Measurements from ENCODE around the gene SFMBT2.
A peak's percentile ranks its signal among the peaks of the same experiment; 100 is the strongest.

SFMBT2 gene

GRCh38 chr10:7424919-7425318, 14.1 kb upstream of the SFMBT2 start:
- no peak for DNase-seq

GRCh38 chr10:7424315-7424714, 13.5 kb upstream of the SFMBT2 start:
- no peak for DNase-seq

- DNase-seq, result no peak
These were observed 12.7 kb upstream of the SFMBT2 start for GRCh38 chr10:7423521-7423920.

- no peak for DNase-seq
These were observed 10.7 kb upstream of the SFMBT2 start for GRCh38 chr10:7421526-7421925.

- DNase-seq, result no peak
These were observed 9.2 kb upstream of the SFMBT2 start for GRCh38 chr10:7419998-7420397.

GRCh38 chr10:7417807-7418206, 7.0 kb upstream of the SFMBT2 start:
- no peak for DNase-seq

- DNase-seq, result no peak
These were observed 6.3 kb upstream of the SFMBT2 start for GRCh38 chr10:7417103-7417623.

- DNase-seq, result no peak
These were observed 3.9 kb upstream of the SFMBT2 start for GRCh38 chr10:7414766-7415165.

GRCh38 chr10:7412928-7413282, 2.1 kb upstream of the SFMBT2 start:
- DNase-seq, result no peak

GRCh38 chr10:7412237-7412927, 1.5 kb upstream of the SFMBT2 start:
- DNase-seq, result no peak

GRCh38 chr10:7411671-7412128, 866 bp upstream of the SFMBT2 start:
- no peak for DNase-seq

GRCh38 chr10:7410301-7410861, 453 bp downstream of the SFMBT2 start:
- DNase-seq, result no peak

GRCh38 chr10:7409732-7410168, 1.1 kb downstream of the SFMBT2 start:
- no peak for DNase-seq

GRCh38 chr10:7409045-7409731, 1.6 kb downstream of the SFMBT2 start:
- DNase-seq, result no peak

- peak; percentile 33 for DNase-seq
These were observed 2.4 kb downstream of the SFMBT2 start for GRCh38 chr10:7408291-7409044.

GRCh38 chr10:7407368-7408290, 3.2 kb downstream of the SFMBT2 start:
- no peak for DNase-seq

- DNase-seq, result no peak
These were observed 4.0 kb downstream of the SFMBT2 start for GRCh38 chr10:7406712-7407333.

GRCh38 chr10:7405637-7406036, 5.2 kb downstream of the SFMBT2 start:
- DNase-seq, result no peak

- DNase-seq, result no peak
These were observed 7.2 kb downstream of the SFMBT2 start for GRCh38 chr10:7403620-7404019.

- DNase-seq, result no peak
These were observed 9.1 kb downstream of the SFMBT2 start for GRCh38 chr10:7401782-7402181.

GRCh38 chr10:7401156-7401555, 9.7 kb downstream of the SFMBT2 start:
- DNase-seq, result no peak
